Measurements from ENCODE around the gene FBLN1. TPM values are rescaled to one million over a fixed set of nuclear protein-coding genes. Genes with fewer than 3 reads are reported as not detected.

The FBLN1 gene
- total and polyA plus RNA-seq, 2 of the 8 experiments (the other 6 are each of a cell fraction or from before 2014, with no cell fraction given): 159 to 168 TPM

DNA sequence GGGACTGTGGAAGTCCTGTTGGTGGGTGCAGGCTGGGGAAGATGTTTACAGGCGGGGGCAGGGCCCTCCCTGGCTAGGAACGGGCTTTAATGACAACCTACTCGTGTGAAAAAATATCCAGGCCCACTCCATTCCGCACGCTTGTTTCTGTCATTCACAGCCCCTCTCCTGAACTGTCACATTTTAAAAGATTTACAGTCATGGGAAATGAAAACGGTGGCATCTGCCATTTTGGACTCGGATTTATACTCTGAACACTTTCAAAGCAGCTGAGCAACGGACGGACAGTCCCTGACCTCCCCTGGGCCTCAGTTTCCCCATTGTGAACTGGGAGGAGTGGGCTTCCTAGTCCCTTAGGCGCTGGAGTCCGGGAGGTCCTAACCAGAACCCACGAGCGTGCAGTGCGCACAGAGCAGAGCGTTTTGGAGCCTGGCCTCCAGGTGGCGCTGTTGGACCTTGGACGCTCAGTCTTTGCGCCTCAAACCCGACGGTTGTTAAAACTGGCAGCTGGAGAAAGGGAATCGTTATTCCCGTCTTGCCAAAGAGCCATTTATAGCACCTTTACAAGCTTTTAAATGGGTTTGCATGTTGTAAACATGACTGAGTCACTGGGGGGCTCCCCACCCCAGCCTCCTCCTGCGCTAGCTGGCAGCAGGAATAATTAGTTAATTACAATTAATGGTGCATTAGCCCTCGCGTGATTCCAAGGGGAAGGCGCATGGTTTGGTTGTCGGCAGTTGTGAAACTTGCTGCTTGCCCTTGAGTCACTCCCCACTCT is 75.3 kb downstream of the FBLN1 start (continued):
- TF ChIP-seq YY1 (IDR thresholded peaks at IDR 0.05; ENCODE audit: low read depth, low read length) (no peak), HDAC6 (IDR thresholded peaks at IDR 0.05; ENCODE audit: low read depth, low read length) (no peak)

Data from H1 (cell line).